MM.1S (cell line): ENCODE measurements around the gene CIAO2B.

ENCODE experiments used
- DNase-seq: peaks from one replicate; pipeline ENCODE4 v3.0.0-alpha.2; 2015
- H2AFZ ChIP-seq: fragments of 300-600 bp; sonication (generic); 2 replicates; pipeline ENCODE4 v1.6.0; 2016; ENCODE audit warnings: antibody characterized with exemption, low read length
- H3F3A ChIP-seq: fragments of 300-600 bp; sonication (generic); 2 replicates; pipeline ENCODE4 v1.6.1; 2016; ENCODE audit warnings: mild to moderate bottlenecking, antibody characterized with exemption, low read length, moderate library complexity, mixed read lengths; ENCODE audit not compliant: insufficient read depth
- H3K27ac ChIP-seq: fragments of 300-600 bp; sonication (generic); 2 replicates; pipeline ENCODE4 v1.5.1; 2016; ENCODE audit warnings: mild to moderate bottlenecking, low read length
- H3K27me3 ChIP-seq: fragments of 300-600 bp; sonication (generic); replicated peaks from 2 replicates; pipeline ENCODE4 v1.6.0; 2016; ENCODE audit warnings: low read length; ENCODE audit not compliant: insufficient read depth
- H3K36me3 ChIP-seq: fragments of 300-600 bp; sonication (generic); replicated peaks from 2 replicates; pipeline ENCODE4 v1.6.1; 2016; ENCODE audit warnings: mild to moderate bottlenecking, low read length, mixed read lengths; ENCODE audit not compliant: insufficient read depth
- H3K4me1 ChIP-seq: fragments of 300-600 bp; sonication (generic); 2 replicates; pipeline ENCODE4 v1.6.1; 2016; ENCODE audit warnings: low read length, mixed read lengths
- H3K4me2 ChIP-seq: fragments of 300-600 bp; sonication (generic); 2 replicates; pipeline ENCODE4 v1.6.0; 2016; ENCODE audit warnings: low read depth, low read length
- H3K4me3 ChIP-seq: fragments of 300-600 bp; sonication (generic); 2 replicates; pipeline ENCODE4 v1.5.1; 2016; ENCODE audit warnings: low read length, mixed read lengths
- H3K79me2 ChIP-seq: fragments of 300-600 bp; sonication (generic); 2 replicates; pipeline ENCODE4 v1.6.1; 2016; ENCODE audit warnings: mixed run types, low read length, mixed read lengths
- H3K9ac ChIP-seq: fragments of 300-600 bp; sonication (generic); 2 replicates; pipeline ENCODE4 v1.6.1; 2016; ENCODE audit warnings: low read length, mixed read lengths
- H3K9me2 ChIP-seq: fragments of 300-600 bp; sonication (generic); replicated peaks from 2 replicates; pipeline ENCODE4 v1.6.1; 2016; ENCODE audit warnings: mild to moderate bottlenecking, low read length, mixed read lengths; ENCODE audit not compliant: insufficient read depth
- H3K9me3 ChIP-seq: fragments of 300-600 bp; sonication (generic); replicated peaks from 2 replicates; pipeline ENCODE4 v1.6.1; 2016; ENCODE audit warnings: mild to moderate bottlenecking, low read length, mixed read lengths; ENCODE audit not compliant: insufficient read depth
- H4K20me1 ChIP-seq: fragments of 300-600 bp; sonication (generic); 2 replicates; pipeline ENCODE4 v1.6.1; 2016; ENCODE audit warnings: mild to moderate bottlenecking, low read length, moderate library complexity, mixed read lengths; ENCODE audit not compliant: insufficient read depth
- CTCF ChIP-seq: fragments of 300-600 bp; sonication (generic); IDR thresholded peaks from 2 replicates; pipeline ENCODE4 v1.5.1; 2016; ENCODE audit warnings: antibody characterized with exemption, low read length, mixed read lengths
- EZH2 ChIP-seq: fragments of 300-600 bp; sonication (generic); optimal IDR thresholded peaks from 2 replicates; pipeline ENCODE3; 2017; ENCODE audit warnings: low read depth, mild to moderate bottlenecking, antibody characterized with exemption, low read length, mixed read lengths
- EZH2phosphoT487 ChIP-seq: fragments of 300-600 bp; sonication (generic); IDR thresholded peaks from 2 replicates; pipeline ENCODE4 v1.6.1; 2018; ENCODE audit warnings: antibody characterized with exemption, low read length

CIAO2B gene

DNA sequence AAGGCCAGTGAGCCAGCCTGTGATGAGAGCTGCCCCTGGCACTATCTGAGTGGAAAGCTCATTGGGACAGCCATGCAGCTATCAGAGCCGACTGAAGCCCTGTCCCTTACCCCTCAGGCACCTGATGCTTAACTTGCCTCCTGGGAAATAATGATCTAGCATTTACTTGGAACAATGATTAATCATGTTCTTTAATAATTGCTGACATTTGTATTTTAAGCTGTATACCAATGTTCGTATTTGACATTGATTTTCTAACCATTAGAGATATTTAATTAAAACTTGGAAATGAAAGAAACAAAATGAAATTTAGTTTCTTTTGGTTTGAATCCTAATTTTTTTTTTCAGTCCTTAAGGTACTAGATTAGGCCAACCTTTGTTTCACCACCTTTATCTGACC lies 43.4 kb downstream of the CIAO2B start:
- H4K20me1 ChIP-seq, result no peaks in the 10 kb centered on the region
- no peak overlapping the region for H2AFZ ChIP-seq
- H3K4me1 ChIP-seq, result no peaks in the 10 kb centered on the region
- H3K4me3 ChIP-seq, result no peak overlapping the region
- no peaks in the 10 kb centered on the region for H3K27me3 ChIP-seq
- no peaks in the 10 kb centered on the region for H3F3A ChIP-seq
- H3K9me3 ChIP-seq, result no peaks in the 10 kb centered on the region
- H3K27ac ChIP-seq, result no peak overlapping the region
- no peak overlapping the region for H3K4me2 ChIP-seq
- TF ChIP-seq EZH2phosphoT487, result no peak
- TF ChIP-seq CTCF, result no peak
- no peak for TF ChIP-seq EZH2
- DNase-seq, result no peak
- H3K9me2 ChIP-seq, result no peaks in the 10 kb centered on the region
- H3K36me3 ChIP-seq, result no peaks in the 10 kb centered on the region
- no peak overlapping the region for H3K9ac ChIP-seq
- peaks cover 12% of the 10 kb centered on the region; the same call in 1 of the 2 replicates for H3K79me2 ChIP-seq

DNA sequence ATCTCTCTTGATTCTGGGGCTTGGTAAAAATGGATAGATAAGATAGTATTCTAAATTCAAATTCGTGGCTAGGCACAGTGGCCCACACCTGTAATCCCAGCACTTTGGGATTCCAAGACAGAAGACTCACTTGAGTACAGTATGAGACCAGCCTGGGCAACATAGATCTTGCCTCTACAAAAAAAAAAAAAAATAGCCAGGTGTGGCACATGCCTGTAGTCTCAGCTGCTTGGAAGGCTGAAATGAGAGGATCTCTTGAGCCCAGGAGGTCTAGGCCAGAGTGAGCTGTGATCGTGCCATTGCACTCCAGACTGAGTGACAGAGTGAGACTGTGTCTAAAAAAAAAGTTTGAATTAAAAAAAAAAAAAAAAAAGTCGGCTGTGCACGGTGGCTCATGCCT lies 44.6 kb downstream of the CIAO2B start:
- no peak overlapping the region for H3K4me3 ChIP-seq
- no peaks in the 10 kb centered on the region for H3K4me1 ChIP-seq
- no peak overlapping the region for H3K9ac ChIP-seq
- no peaks in the 10 kb centered on the region for H3K9me2 ChIP-seq
- DNase-seq, result no peak
- peaks cover 6% of the 10 kb centered on the region for H3K36me3 ChIP-seq
- peaks cover 23% of the 10 kb centered on the region for H3K79me2 ChIP-seq
- H3K4me2 ChIP-seq, result no peak overlapping the region
- H3K27ac ChIP-seq, result no peak overlapping the region
- H3K9me3 ChIP-seq, result no peaks in the 10 kb centered on the region
- H2AFZ ChIP-seq, result no peak overlapping the region
- H3K27me3 ChIP-seq, result no peaks in the 10 kb centered on the region
- H4K20me1 ChIP-seq, result 0 out of 2 replicates have a peak, but pooled peaks cover 3% of the 10 kb centered on the region
- TF ChIP-seq EZH2 (no peak), EZH2phosphoT487 (no peak), CTCF (no peak)
- no peaks in the 10 kb centered on the region for H3F3A ChIP-seq

DNA sequence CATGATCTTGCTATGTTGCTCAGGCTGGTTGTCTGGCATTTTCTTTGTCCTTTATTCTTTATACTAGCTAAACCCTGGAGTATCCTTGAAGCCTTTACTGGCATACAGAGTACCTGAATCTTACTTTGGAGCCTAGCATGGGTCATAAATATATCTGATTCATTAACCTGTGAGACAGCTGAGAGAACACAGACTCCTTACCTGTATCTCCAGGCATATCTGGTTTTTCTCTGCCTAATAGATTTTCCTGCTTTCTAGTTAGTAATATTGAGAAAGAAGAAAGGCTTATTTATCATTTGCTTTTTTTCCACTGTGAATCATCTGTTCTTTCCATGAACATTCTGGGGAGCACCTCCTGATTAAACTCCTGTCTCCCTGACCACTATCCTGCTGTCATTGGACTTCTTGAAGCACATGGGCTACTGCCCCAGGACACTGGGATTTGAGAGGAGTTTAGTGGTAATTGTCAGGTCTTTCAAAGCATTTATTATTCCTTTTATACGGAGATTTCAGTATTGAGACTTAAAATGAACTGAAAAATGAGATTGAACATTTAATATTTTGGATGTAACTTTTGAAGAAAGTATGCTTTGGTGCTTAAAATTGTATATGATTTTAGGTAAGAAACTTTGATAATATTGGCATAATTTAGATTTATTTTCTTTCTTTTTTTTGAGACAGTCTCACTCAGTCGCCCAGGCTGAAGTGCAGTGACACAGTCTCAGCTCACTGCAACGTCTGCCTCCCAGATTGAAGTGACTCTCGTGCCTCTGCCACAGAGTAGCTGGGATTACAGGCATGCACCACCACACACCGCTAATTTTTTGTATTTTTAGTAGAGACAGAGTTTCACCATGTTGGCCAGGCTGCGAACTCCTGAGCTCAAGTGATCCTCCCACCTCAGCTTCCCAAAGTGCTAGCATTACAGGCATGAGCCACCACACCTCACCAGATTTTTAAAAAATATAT lies 45.3 kb downstream of the CIAO2B start:
- Histone ChIP-seq H4K20me1 (0 out of 2 replicates have a peak, but pooled peaks cover 4% of the 10 kb centered on the region), H3K36me3 (peaks cover 6% of the 10 kb centered on the region)
- DNase-seq, result no peak

More for the DNA sequence above, 45.3 kb downstream of the CIAO2B start:
- Histone ChIP-seq H3F3A (no peaks in the 10 kb centered on the region), H3K4me1 (no peaks in the 10 kb centered on the region), H3K4me3 (no peak overlapping the region), H2AFZ (no peak overlapping the region), H3K79me2 (peaks cover 29% of the 10 kb centered on the region), H3K27ac (no peak overlapping the region), H3K4me2 (no peak overlapping the region), H3K9ac (no peak overlapping the region), H3K27me3 (no peaks in the 10 kb centered on the region), H3K9me3 (no peaks in the 10 kb centered on the region), H3K9me2 (no peaks in the 10 kb centered on the region)
- TF ChIP-seq CTCF (no peak), EZH2phosphoT487 (no peak), EZH2 (no peak)
